Breast epithelium (tissue), 3 donors: Measurements from ENCODE around the gene DCTN5.

Experiments
- POLR2A ChIP-seq: fragments of 450-650 bp; IDR thresholded peaks from one replicate; pipeline ENCODE4 v1.6.1; 2016; ENCODE audit warnings: antibody characterized with exemption, mild to moderate bottlenecking, moderate library complexity
- TF ChIP-seq, protein P1 (sequence below), 3 donors: fragments of 450-650 bp; IDR thresholded peaks; one replicate each; pipeline ENCODE4 v1.5.1; 2016 to 2017; ENCODE audit warnings: antibody characterized with exemption in 3 of 3, mild to moderate bottlenecking in 3 of 3, moderate library complexity in 3 of 3

DNA sequence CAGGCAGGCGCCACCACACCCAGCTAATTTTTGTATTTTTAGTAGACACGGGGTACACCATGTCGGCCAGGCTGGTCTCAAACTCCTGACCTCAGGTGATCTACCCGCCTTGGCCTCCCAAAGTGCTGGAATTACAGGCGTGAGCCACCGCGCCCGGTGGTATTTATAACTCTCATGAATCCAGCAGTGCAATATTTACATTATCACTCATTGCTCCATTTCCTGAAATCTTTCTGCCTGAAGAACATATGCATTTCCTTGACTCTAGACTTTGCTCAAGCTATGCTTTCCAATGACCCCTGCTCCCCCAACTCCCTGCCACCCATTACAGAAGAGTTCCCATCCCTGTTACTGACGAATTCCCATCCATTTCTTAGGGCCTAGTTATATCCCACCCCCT, 25.5 kb upstream of the DCTN5 start:
- TF ChIP-seq, protein P1, sequence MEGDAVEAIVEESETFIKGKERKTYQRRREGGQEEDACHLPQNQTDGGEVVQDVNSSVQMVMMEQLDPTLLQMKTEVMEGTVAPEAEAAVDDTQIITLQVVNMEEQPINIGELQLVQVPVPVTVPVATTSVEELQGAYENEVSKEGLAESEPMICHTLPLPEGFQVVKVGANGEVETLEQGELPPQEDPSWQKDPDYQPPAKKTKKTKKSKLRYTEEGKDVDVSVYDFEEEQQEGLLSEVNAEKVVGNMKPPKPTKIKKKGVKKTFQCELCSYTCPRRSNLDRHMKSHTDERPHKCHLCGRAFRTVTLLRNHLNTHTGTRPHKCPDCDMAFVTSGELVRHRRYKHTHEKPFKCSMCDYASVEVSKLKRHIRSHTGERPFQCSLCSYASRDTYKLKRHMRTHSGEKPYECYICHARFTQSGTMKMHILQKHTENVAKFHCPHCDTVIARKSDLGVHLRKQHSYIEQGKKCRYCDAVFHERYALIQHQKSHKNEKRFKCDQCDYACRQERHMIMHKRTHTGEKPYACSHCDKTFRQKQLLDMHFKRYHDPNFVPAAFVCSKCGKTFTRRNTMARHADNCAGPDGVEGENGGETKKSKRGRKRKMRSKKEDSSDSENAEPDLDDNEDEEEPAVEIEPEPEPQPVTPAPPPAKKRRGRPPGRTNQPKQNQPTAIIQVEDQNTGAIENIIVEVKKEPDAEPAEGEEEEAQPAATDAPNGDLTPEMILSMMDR (IDR thresholded peaks at IDR 0.05), result no peak
- TF ChIP-seq POLR2A, result no peak
